NK-92 (cell line): ENCODE measurements around the gene C19orf47.
"Not testable (repeated sequence)": the region's sequence is repeated elsewhere in the genome, so short reads cannot be mapped to it uniquely, and the experiment has no call there.

ENCODE experiments used
- DNase-seq: peaks from one replicate; lab custom pipeline; 2025; ENCODE audit not compliant: unreplicated experiment; lab: John Stamatoyannopoulos, UW

C19orf47 gene

GRCh38 chr19:40377876-40378385 is 29.7 kb upstream of the C19orf47 start:
- DNase-seq = no peak

GRCh38 chr19:40376286-40376862 is 28.2 kb upstream of the C19orf47 start:
- DNase-seq = no peak

- no peak for DNase-seq
These were observed 25.9 kb upstream of the C19orf47 start for GRCh38 chr19:40374084-40374483.

GRCh38 chr19:40371802-40372122 is 23.6 kb upstream of the C19orf47 start:
- DNase-seq = no peak

GRCh38 chr19:40370997-40371801 is 23.0 kb upstream of the C19orf47 start:
- DNase-seq = no peak

- DNase-seq = not testable (repeated sequence)
These were observed 22.1 kb upstream of the C19orf47 start for GRCh38 chr19:40370253-40370652.

GRCh38 chr19:40369797-40370196 is 21.6 kb upstream of the C19orf47 start:
- DNase-seq = no peak

- no peak for DNase-seq
These were observed 19.6 kb upstream of the C19orf47 start for GRCh38 chr19:40367577-40368434.

- DNase-seq = no peak
These were observed 18.7 kb upstream of the C19orf47 start for GRCh38 chr19:40366697-40367561.

GRCh38 chr19:40365613-40366401 is 17.6 kb upstream of the C19orf47 start:
- DNase-seq = no peak

GRCh38 chr19:40365010-40365409 is 16.8 kb upstream of the C19orf47 start:
- no peak for DNase-seq

GRCh38 chr19:40363069-40363468 is 14.9 kb upstream of the C19orf47 start:
- DNase-seq = no peak

GRCh38 chr19:40362160-40362559 is 14.0 kb upstream of the C19orf47 start:
- no peak for DNase-seq

- DNase-seq = no peak
These were observed 12.6 kb upstream of the C19orf47 start for GRCh38 chr19:40360708-40361241.

GRCh38 chr19:40360020-40360707 is 12.0 kb upstream of the C19orf47 start:
- no peak for DNase-seq

GRCh38 chr19:40358773-40359172 is 10.6 kb upstream of the C19orf47 start:
- DNase-seq = no peak

- DNase-seq = no peak
These were observed 9.4 kb upstream of the C19orf47 start for GRCh38 chr19:40357640-40358039.

- no peak for DNase-seq
These were observed 8.7 kb upstream of the C19orf47 start for GRCh38 chr19:40356681-40357595.
